ENCODE measurements around the gene PLA2G2C.

DNA sequence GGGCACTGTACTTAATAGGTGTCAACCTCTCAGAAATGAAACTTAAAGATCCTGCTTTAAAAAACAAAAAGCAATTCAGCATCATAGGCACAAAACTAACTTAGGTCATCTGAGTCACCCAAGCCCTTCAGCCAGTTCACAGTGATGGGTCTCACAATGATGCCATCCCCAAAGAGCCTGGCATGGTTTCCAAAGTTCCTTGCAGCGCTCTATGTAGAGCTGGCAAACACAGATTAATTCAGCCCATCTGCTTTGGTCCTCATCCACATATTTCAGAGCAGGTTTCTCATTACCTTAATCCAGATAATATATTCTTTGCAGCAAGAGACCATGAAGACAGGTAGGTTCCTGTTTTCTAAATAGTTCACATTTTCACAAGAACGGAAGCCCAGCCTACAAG, 14.6 kb upstream of the PLA2G2C start:
- TF ChIP-seq POLR2A (IDR thresholded peaks at IDR 0.05) (no peak), CTCF (IDR thresholded peaks at IDR 0.05) (no peak)
